Lower leg skin (tissue), 4 donors: ENCODE measurements around the gene TNFAIP8L3. TPM values are rescaled to one million over a fixed set of nuclear protein-coding genes. Genes with fewer than 3 reads are reported as not detected.
"Not testable (repeated sequence)": the region's sequence is repeated elsewhere in the genome, so short reads cannot be mapped to it uniquely, and the experiment has no call there.

Source experiments
- DNase-seq, 2 donors: peaks; one replicate each; pipeline ENCODE4 v3.0.0-alpha.2; 2019; ENCODE audit warnings: low spot score in 2 of 2
- H3K4me3 ChIP-seq: fragments of 200-600 bp; sonication (generic); 2 replicates; pipeline ENCODE4 v1.5.1; 2017; ENCODE audit warnings: mild to moderate bottlenecking, low read depth; ENCODE audit not compliant: poor library complexity, severe bottlenecking
- CTCF ChIP-seq, 3 donors: fragments of 450-650 bp; IDR thresholded peaks; one replicate each; pipeline ENCODE4 v1.5.1; 2016; ENCODE audit warnings: antibody characterized with exemption in 3 of 3, mild to moderate bottlenecking in 3 of 3, moderate library complexity in 2 of 3
- POLR2A ChIP-seq, 2 donors: fragments of 450-650 bp; IDR thresholded peaks; one replicate each; pipeline ENCODE4 v1.6.1; 2016 to 2017; ENCODE audit warnings: antibody characterized with exemption in 2 of 2, mild to moderate bottlenecking in 1 of 2, moderate library complexity in 1 of 2
- WGBS, 2 donors: methylation state at CpG; one replicate each; pipeline ENCODE4 v1.1.5; 2018; 5-methylcytosine and 5-hydroxymethylcytosine counted together
- intact Hi-C: fragments of 100-400 bp; cut with DNase I; formaldehyde crosslinking; loops from one replicate; pipeline ENCODE4 v1.15.0; 2023; ENCODE audit warnings: low total_unique reads
- total RNA-seq, 4 donors: library from RNA; depleted of rRNA; stranded (reverse); fragments of >200 nt; gene quantifications; one replicate each; pipeline ENCODE4 v1.1.0, GENCODE V29; 2016

The TNFAIP8L3 gene
- total RNA-seq: 10 to 100 TPM; 13.6 to 27.2 (median 22.1) TPM

- DNase-seq: no peak
- H3K4me3 ChIP-seq: peak within 1 kb of the TSS; percentile 46
- TF ChIP-seq POLR2A (IDR thresholded peaks at IDR 0.05): no peak
- no peak for TF ChIP-seq CTCF (IDR thresholded peaks at IDR 0.05)
- intact Hi-C loops: no loop called here
- 4 to 5% methylated on average over 48 to 56 of the region's 98 CpGs for WGBS, 2 donors
Measured at GRCh38 chr15:51094606-51095569, at the start of gene TNFAIP8L3. TSS of gene TNFAIP8L3 (minus strand) at chr15:51094906. CDS start at chr15:51094595, 311 bp downstream.

- TF ChIP-seq CTCF (IDR thresholded peaks at IDR 0.05) (no peak), POLR2A (IDR thresholded peaks at IDR 0.05) (no peak)
- DNase-seq: no peak
- H3K4me3 ChIP-seq: no peak overlapping the region
- intact Hi-C loops: no loop called here
- 67 to 74% methylated on average over 3 of the region's 3 CpGs for WGBS, 2 donors
Measured at GRCh38 chr15:51144021-51144532, 49.4 kb upstream of the TNFAIP8L3 start.

- H3K4me3 ChIP-seq, intact Hi-C loops, DNase-seq: not testable (repeated sequence)
- WGBS, 2 donors: 93 to 97% methylated on average over 2 of the region's 2 CpGs
Measured at GRCh38 chr15:51140347-51140746, 45.6 kb upstream of the TNFAIP8L3 start.

- WGBS, 2 donors: 75 to 86% methylated on average over 1 of the region's 1 CpG
- TF ChIP-seq CTCF (IDR thresholded peaks at IDR 0.05): no peak
- no peak for TF ChIP-seq POLR2A (IDR thresholded peaks at IDR 0.05)
- no peak overlapping the region for H3K4me3 ChIP-seq
- intact Hi-C loops: no loop called here
- no peak for DNase-seq
Measured at GRCh38 chr15:51139091-51139490, 44.4 kb upstream of the TNFAIP8L3 start.

GRCh38 chr15:51137880-51138430 is 43.2 kb upstream of the TNFAIP8L3 start:
- H3K4me3 ChIP-seq: no peak overlapping the region
- DNase-seq: no peak
- WGBS, 2 donors: 53 to 57% methylated on average over 5 of the region's 5 CpGs
- TF ChIP-seq CTCF (IDR thresholded peaks at IDR 0.05): no peak
- no peak for TF ChIP-seq POLR2A (IDR thresholded peaks at IDR 0.05)
- intact Hi-C loops: no loop called here

- TF ChIP-seq POLR2A (IDR thresholded peaks at IDR 0.05): no peak
- no peak for TF ChIP-seq CTCF (IDR thresholded peaks at IDR 0.05)
- H3K4me3 ChIP-seq: no peak overlapping the region
- DNase-seq: no peak
- WGBS, 2 donors: 76 to 80% methylated on average over 1 of the region's 1 CpG
- intact Hi-C loops: no loop called here
Measured at GRCh38 chr15:51137024-51137423, 42.3 kb upstream of the TNFAIP8L3 start.
